Measurements from ENCODE around the gene ZNF600. TPM values are rescaled to one million over a fixed set of nuclear protein-coding genes. Genes with fewer than 3 reads are reported as not detected.
"Not testable (repeated sequence)": the region's sequence is repeated elsewhere in the genome, so short reads cannot be mapped to it uniquely, and the experiment has no call there.

ZNF600 gene
- total and polyA plus RNA-seq, 2 of the 13 experiments (the other 11 are each of a cell fraction or from before 2014, with no cell fraction given) = 15.0 to 16.4 TPM

DNA sequence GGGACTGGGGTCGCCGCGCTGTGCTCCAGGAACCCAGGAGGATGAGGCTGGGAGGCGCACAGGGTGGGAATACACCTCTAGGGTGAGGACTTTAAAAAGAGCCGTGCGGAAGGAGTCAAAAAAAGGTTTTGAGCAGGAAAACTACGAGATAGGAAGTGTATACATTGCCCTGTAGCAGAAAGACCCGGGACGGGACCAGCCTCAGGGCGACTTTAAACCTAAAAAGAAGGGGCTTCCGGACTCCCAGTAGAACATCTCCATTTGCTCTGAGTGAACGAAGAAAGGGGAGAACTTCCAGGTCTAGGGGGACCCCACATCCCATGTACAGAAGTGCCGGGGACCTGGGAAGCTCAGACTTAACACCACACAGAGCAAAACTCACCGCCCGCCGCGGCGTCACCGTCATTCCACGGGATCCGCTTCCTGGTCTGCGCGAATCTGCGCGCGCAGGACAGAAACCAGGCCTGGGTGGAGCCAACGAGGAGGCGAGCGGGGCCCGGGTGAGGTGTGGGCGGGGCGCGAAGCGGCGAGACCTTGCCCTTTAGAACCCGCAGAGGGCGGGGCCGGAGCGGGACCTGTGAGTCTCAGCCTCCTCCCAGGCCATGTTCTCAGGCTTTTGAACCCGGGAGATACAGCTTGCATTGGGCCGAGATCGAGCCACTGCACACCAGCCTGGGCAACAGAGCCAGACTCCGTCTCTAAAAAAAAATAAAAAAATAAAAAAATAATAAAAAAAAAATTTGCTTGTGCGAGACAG lies 34.8 kb upstream of the ZNF600 start, which contains the start of gene ZNF28:
TSS of gene ZNF28 (minus strand) at position 430 of the 757 bp plus-strand sequence. CDS start 3,675 bp downstream, outside the sequence.
- 0 out of 2 replicates have a peak, but pooled peaks have one; percentile 6 for TF ChIP-seq HNF4G (IDR thresholded peaks at IDR 0.05; ENCODE audit: borderline replicate concordance, low read depth, low read length)
- intact Hi-C loops (cut with micrococcal nuclease; ENCODE audit: unreplicated experiment); TF ChIP-seq HNF4G (CRISPR knock-in tag; IDR thresholded peaks at IDR 0.05; ENCODE audit: borderline replicate concordance, low read depth): not testable (repeated sequence)
- TF ChIP-seq SAP130 (CRISPR knock-in tag; IDR thresholded peaks at IDR 0.05; ENCODE audit: low read depth) = peak; percentile 38; the same call in 1 of the 2 replicates
- TF ChIP-seq ZMYM4 (CRISPR knock-in tag; IDR thresholded peaks at IDR 0.05) = peak; percentile 23; the same call in 1 of the 2 replicates
- TF ChIP-seq ELF1 (CRISPR knock-in tag; IDR thresholded peaks at IDR 0.05) = peak; percentile 57; the same call in 1 of the 2 replicates
- TF ChIP-seq ZNF687 (CRISPR knock-in tag; IDR thresholded peaks at IDR 0.05) = peak; percentile 33; the same call in 1 of the 2 replicates
- TF ChIP-seq SPEN (CRISPR knock-in tag; IDR thresholded peaks at IDR 0.05; ENCODE audit: low read depth) = peak; percentile 33; the same call in 1 of the 2 replicates
- 0 out of 2 replicates have a peak, but pooled peaks have one; percentile 44 for TF ChIP-seq PHF8 (CRISPR knock-in tag; IDR thresholded peaks at IDR 0.05)
- TF ChIP-seq ZNF121 (CRISPR knock-in tag; IDR thresholded peaks at IDR 0.05) = peak; percentile 78
- TF ChIP-seq, protein P1, sequence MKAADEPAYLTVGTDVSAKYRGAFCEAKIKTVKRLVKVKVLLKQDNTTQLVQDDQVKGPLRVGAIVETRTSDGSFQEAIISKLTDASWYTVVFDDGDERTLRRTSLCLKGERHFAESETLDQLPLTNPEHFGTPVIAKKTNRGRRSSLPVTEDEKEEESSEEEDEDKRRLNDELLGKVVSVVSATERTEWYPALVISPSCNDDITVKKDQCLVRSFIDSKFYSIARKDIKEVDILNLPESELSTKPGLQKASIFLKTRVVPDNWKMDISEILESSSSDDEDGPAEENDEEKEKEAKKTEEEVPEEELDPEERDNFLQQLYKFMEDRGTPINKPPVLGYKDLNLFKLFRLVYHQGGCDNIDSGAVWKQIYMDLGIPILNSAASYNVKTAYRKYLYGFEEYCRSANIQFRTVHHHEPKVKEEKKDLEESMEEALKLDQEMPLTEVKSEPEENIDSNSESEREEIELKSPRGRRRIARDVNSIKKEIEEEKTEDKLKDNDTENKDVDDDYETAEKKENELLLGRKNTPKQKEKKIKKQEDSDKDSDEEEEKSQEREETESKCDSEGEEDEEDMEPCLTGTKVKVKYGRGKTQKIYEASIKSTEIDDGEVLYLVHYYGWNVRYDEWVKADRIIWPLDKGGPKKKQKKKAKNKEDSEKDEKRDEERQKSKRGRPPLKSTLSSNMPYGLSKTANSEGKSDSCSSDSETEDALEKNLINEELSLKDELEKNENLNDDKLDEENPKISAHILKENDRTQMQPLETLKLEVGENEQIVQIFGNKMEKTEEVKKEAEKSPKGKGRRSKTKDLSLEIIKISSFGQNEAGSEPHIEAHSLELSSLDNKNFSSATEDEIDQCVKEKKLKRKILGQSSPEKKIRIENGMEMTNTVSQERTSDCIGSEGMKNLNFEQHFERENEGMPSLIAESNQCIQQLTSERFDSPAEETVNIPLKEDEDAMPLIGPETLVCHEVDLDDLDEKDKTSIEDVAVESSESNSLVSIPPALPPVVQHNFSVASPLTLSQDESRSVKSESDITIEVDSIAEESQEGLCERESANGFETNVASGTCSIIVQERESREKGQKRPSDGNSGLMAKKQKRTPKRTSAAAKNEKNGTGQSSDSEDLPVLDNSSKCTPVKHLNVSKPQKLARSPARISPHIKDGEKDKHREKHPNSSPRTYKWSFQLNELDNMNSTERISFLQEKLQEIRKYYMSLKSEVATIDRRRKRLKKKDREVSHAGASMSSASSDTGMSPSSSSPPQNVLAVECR (CRISPR knock-in tag; IDR thresholded peaks at IDR 0.05; ENCODE audit: borderline replicate concordance) = peak; percentile 34; the same call in 1 of the 2 replicates
- TF ChIP-seq HNF4A (CRISPR knock-in tag; IDR thresholded peaks at IDR 0.05) = peak; percentile 37; the same call in 1 of the 2 replicates
- peak in 1 of 2 experiments; percentile 36; a peak in 1 of 4 replicates for TF ChIP-seq POLR2A (IDR thresholded peaks at IDR 0.05; ENCODE audit: insufficient read depth in 1 of 2, low read depth in 2 of 2, low read length in 2 of 2)
- TF ChIP-seq GABPB1 (CRISPR knock-in tag; IDR thresholded peaks at IDR 0.05) = peak; percentile 35; the same call in 1 of the 2 replicates
- FAIRE-seq = peak; percentile 81

More for the DNA sequence above, 34.8 kb upstream of the ZNF600 start, which contains the start of gene ZNF28:
- H3K36me3 ChIP-seq (replicated peaks in 1 of 2; ENCODE audit: control insufficient read depth in 1 of 2, insufficient read depth in 2 of 2, low read length in 2 of 2); H3K9me3 ChIP-seq (ENCODE audit: low read length); H3K4me1 ChIP-seq (ENCODE audit: insufficient read depth, low read length); BruUV-seq (replicated peaks); H3K79me2 ChIP-seq (ENCODE audit: insufficient read depth, low read length); CTCF ChIA-PET (ENCODE audit: low intra/inter-chr PET ratio, low total read pairs); in situ Hi-C loops (cut with HindIII; ENCODE audit: extremely low pct_ligation_motif_present, low pct_unique_long_range_greater_than_20kb); H4K20me1 ChIP-seq (ENCODE audit: insufficient read depth, low read length); H3K27me3 ChIP-seq (ENCODE audit: control insufficient read depth in 1 of 2, insufficient read depth in 2 of 2, low read length in 2 of 2); POLR2A ChIA-PET; H3K27ac ChIP-seq (ENCODE audit: extremely low read length, insufficient read depth, low read length); H2AFZ ChIP-seq (ENCODE audit: low read length): not testable (repeated sequence)
- ATAC-seq (peak; percentile 98), DNase-seq (ENCODE audit: low spot score) (peak; percentile 43)
- peak within 1 kb of the TSS; percentile 39; the same call in 1 of the 2 replicates for H3K9ac ChIP-seq (ENCODE audit: insufficient read depth, low read depth, low read length)
- 19% methylated on average over 25 of the region's 44 CpGs for WGBS (ENCODE audit: low lambda C conversion rate)
- peak within 1 kb of the TSS; percentile 44 to 66 (median 59); a peak in 5 of 6 replicates for H3K4me3 ChIP-seq (replicated peaks in 1 of 3; ENCODE audit: insufficient read depth in 1 of 3, low read depth in 2 of 3, low read length in 3 of 3)
- peak within 1 kb of the TSS; percentile 47 for H3K4me2 ChIP-seq (ENCODE audit: low read depth, low read length)

Data from HepG2 (cell line).